Forelimb muscle (tissue), 1 donor: Measurements from ENCODE around the gene TRAPPC2. TPM values are rescaled to one million over a fixed set of nuclear protein-coding genes. Genes with fewer than 3 reads are reported as not detected.

Experiments used
- DNase-seq: peaks from one replicate; pipeline ENCODE4 v3.0.0-alpha.2; 2013; ENCODE audit warnings: low read depth
- polyA plus RNA-seq: library from polyadenylated mRNA; unstranded; fragments of 120-200 nt; gene quantifications from one replicate; pipeline ENCODE4 v1.2.1, GENCODE V29; 2013; ENCODE audit not compliant: insufficient read length

Gene TRAPPC2
- polyA plus RNA-seq, 1 donor: 11.8 TPM

GRCh38 chrX:13669246-13669737 lies 65.1 kb downstream of the TRAPPC2 start:
- DNase-seq: no peak

GRCh38 chrX:13667919-13668318 lies 66.5 kb downstream of the TRAPPC2 start:
- no peak for DNase-seq

GRCh38 chrX:13666836-13667235 lies 67.6 kb downstream of the TRAPPC2 start:
- DNase-seq: no peak

- no peak for DNase-seq
These were observed 70.4 kb downstream of the TRAPPC2 start for GRCh38 chrX:13664020-13664419.

GRCh38 chrX:13662355-13662791 lies 72.0 kb downstream of the TRAPPC2 start:
- no peak for DNase-seq

Other genes with a start within 250 kb of the TRAPPC2 start
- 72.1 TPM for gene EGFL6, start 165.0 kb downstream of the TRAPPC2 start, polyA plus RNA-seq
- gene TCEANC, start 81.5 kb downstream of the TRAPPC2 start, polyA plus RNA-seq: 4.3 TPM
- 18.8 TPM for gene RAB9A, start 45.5 kb downstream of the TRAPPC2 start, polyA plus RNA-seq
- gene OFD1, start 128 bp upstream of the TRAPPC2 start, polyA plus RNA-seq: 20.7 TPM
- 17.8 TPM for gene GPM6B, start 82.5 kb upstream of the TRAPPC2 start, polyA plus RNA-seq